ENCODE results near the gene GNRH2. TPM values are rescaled to one million over a fixed set of nuclear protein-coding genes. Genes with fewer than 3 reads are reported as not detected.

GNRH2 gene
- total RNA-seq, 4 donors from 2014 or later = 0.54 TPM; not detected in 3

GRCh38 chr20:3094848-3095629 lies 51.6 kb downstream of the GNRH2 start:
- Histone ChIP-seq H3K9me3 (no peaks in the 10 kb centered on the region), H3K27me3 (peaks cover 52% of the 10 kb centered on the region), H3K36me3 (no peaks in the 10 kb centered on the region), H3K4me3 (no peak overlapping the region), H3K27ac (no peak overlapping the region), H3K4me1 (peaks cover 0 to 8% (median 0%) of the 10 kb centered on the region in 3 donors)
- TF ChIP-seq POLR2AphosphoS5 (IDR thresholded peaks at IDR 0.05) (no peak), POLR2A (IDR thresholded peaks at IDR 0.05) (no peak), EP300 (IDR thresholded peaks at IDR 0.05) (no peak)
- TF ChIP-seq, protein P1, sequence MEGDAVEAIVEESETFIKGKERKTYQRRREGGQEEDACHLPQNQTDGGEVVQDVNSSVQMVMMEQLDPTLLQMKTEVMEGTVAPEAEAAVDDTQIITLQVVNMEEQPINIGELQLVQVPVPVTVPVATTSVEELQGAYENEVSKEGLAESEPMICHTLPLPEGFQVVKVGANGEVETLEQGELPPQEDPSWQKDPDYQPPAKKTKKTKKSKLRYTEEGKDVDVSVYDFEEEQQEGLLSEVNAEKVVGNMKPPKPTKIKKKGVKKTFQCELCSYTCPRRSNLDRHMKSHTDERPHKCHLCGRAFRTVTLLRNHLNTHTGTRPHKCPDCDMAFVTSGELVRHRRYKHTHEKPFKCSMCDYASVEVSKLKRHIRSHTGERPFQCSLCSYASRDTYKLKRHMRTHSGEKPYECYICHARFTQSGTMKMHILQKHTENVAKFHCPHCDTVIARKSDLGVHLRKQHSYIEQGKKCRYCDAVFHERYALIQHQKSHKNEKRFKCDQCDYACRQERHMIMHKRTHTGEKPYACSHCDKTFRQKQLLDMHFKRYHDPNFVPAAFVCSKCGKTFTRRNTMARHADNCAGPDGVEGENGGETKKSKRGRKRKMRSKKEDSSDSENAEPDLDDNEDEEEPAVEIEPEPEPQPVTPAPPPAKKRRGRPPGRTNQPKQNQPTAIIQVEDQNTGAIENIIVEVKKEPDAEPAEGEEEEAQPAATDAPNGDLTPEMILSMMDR (IDR thresholded peaks at IDR 0.05) = no peak
- no peak for ATAC-seq
- 80 to 83% methylated on average over 1 to 8 of the region's 13 CpGs for WGBS, 2 donors (ENCODE audit: low coverage in 1 of 2)

Other genes starting within 250 kb of the GNRH2 start
- 1 to 10 TPM in 3 of 4 donors, not detected in 1; 1.9 to 7.1 (median 2.3) TPM for gene CPXM1, start 243.0 kb upstream of the GNRH2 start, total RNA-seq
- not detected for gene C20orf141, start 228.6 kb upstream of the GNRH2 start, total RNA-seq
- gene TMEM239, start 227.3 kb upstream of the GNRH2 start, total RNA-seq = under 1 TPM in 1 of 4 donors, not detected in 3; 0.15 TPM
- 10 to 100 TPM; 13.8 to 23.2 (median 16.7) TPM for gene PCED1A, start 203.0 kb upstream of the GNRH2 start, total RNA-seq
- 10 to 100 TPM; 22.1 to 44.0 (median 30.7) TPM for gene VPS16, start 202.9 kb upstream of the GNRH2 start, total RNA-seq
- 10 to 100 TPM; 54.1 to 85.4 (median 67.0) TPM for gene PTPRA, start 170.1 kb upstream of the GNRH2 start, total RNA-seq
- 10 to 100 TPM; 67.3 to 80.8 (median 72.7) TPM for gene MRPS26, start 2.4 kb downstream of the GNRH2 start, total RNA-seq
- not detected for gene OXT, start 28.0 kb downstream of the GNRH2 start, total RNA-seq
- not detected for gene AVP, start 41.1 kb downstream of the GNRH2 start, total RNA-seq
- gene FASTKD5, start 116.2 kb downstream of the GNRH2 start, total RNA-seq = 10 to 100 TPM; 13.5 to 19.0 (median 17.4) TPM
- 10 to 100 TPM in 1 of 4 donors, 1 to 10 TPM in 3; 4.8 to 10.5 (median 8.4) TPM for gene UBOX5, start 116.2 kb downstream of the GNRH2 start, total RNA-seq
- gene LZTS3, start 129.9 kb downstream of the GNRH2 start, total RNA-seq = 10 to 100 TPM; 11.3 to 17.0 (median 12.2) TPM
- 10 to 100 TPM; 62.0 to 82.5 (median 69.8) TPM for gene DDRGK1, start 161.1 kb downstream of the GNRH2 start, total RNA-seq
- gene ITPA, start 165.9 kb downstream of the GNRH2 start, total RNA-seq = 10 to 100 TPM; 23.5 to 26.8 (median 25.2) TPM
- gene SLC4A11, start 195.6 kb downstream of the GNRH2 start, total RNA-seq = 1 to 10 TPM in 1 of 4 donors, under 1 TPM in 2, not detected in 1; 0.31 to 3.3 (median 0.62) TPM

All from gastroesophageal sphincter (tissue), 4 donors.